SIG-M5 (cell line): Measurements from ENCODE around the gene MAGI1.

ENCODE experiments used
- DNase-seq: peaks from one replicate; lab custom pipeline; 2025; lab: John Stamatoyannopoulos, UW

The MAGI1 gene

GRCh38 chr3:65971293-65972252 is 67.1 kb downstream of the MAGI1 start:
- no peak for DNase-seq

- DNase-seq, result no peak
These were observed 69.7 kb downstream of the MAGI1 start for GRCh38 chr3:65968996-65969395.

DNA sequence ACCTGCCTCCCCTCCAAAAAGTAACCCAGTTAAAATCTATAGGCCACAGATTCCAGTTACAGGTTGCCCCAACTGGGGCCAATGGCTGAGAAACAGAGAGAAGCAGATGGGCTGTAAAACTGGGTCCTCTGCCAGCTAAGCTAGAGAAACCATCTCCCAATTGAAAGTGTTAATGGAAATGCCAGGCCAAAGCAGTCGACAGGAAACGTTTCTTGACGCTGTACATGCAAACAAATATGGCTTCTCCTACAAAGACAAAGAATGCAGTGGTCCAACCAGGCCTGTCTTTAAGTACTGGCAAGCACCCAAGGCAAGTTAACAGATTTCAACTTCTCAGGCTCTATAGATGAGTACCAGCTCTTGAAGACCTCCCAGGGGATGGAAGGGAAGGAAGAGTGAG is 71.3 kb downstream of the MAGI1 start:
- DNase-seq, result no peak

DNA sequence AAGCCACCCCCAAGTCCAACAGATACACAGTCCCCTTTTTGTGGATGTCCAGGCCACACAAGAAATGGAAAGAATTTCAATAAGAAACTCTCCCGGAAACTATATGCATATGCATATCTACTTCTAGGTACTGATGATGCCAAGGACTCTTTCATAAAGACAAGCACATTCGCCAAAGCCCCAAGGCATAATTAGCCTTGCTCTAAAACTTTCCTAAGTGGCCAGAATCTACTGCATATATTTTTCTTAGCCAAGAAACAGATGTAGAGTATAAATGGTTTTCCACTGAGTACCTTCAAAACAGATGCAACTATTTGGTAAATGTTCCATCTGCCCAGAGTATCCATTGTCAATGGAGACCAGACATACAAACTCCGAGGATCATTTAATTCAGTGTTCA is 73.9 kb downstream of the MAGI1 start:
- no peak for DNase-seq

GRCh38 chr3:65963787-65964677 is 74.7 kb downstream of the MAGI1 start:
- DNase-seq, result no peak

- DNase-seq, result no peak
These were observed 77.0 kb downstream of the MAGI1 start for GRCh38 chr3:65961733-65962132.

DNA sequence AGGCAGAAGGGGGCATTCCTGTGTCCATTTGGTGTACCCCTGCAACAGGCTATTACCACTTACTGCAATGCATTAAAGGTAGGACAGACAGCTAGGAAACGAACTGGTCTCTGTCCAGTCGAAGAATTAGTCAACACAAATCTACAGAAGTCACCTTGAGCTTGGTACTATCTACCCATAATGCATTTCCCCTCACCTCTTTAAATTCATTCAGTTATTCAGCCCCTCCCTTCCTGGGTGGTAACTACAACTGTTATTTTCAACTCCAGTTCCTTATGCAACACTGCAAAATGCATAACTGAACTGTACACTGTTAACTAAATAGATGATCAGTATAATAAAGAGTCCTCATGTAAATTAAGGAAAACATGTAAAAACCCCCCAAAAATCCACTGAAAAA is 77.6 kb downstream of the MAGI1 start:
- no peak for DNase-seq

GRCh38 chr3:65960087-65960486 is 78.6 kb downstream of the MAGI1 start:
- no peak for DNase-seq

- DNase-seq, result no peak
These were observed 80.5 kb downstream of the MAGI1 start for GRCh38 chr3:65958216-65958615.

DNA sequence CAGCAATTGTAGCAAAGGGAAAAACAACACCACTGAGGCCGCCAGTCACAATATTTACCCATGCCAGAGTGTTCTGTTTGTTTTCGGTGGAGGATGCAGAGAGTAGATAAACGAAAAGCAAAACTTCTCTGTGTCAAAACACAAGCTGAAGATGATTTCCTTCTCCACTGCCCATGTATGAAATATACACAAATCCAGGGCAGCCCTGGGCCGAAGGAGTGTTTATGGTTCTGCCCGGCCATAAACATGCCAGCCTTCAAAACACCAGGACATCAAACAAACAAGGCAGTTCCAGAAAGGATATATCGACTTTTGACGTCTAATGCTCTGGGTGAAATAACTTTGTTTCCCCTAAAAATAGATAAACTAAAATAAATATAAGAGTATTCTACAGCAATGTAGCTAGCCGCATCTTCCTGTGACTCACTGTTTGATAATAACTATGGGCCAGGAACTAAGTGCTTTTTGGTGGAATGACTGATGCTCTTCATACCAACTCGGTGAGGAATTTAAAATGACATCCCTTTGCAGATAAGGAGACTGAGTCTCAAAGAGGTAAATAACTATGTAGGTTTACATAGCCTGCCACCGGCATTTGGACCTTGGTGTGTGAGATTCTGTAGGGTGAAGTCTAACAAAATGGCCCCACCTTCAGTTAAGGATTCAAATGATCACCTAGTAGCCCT is 82.8 kb downstream of the MAGI1 start:
- no peak for DNase-seq

GRCh38 chr3:65953881-65954733 is 84.6 kb downstream of the MAGI1 start:
- DNase-seq, result no peak

DNA sequence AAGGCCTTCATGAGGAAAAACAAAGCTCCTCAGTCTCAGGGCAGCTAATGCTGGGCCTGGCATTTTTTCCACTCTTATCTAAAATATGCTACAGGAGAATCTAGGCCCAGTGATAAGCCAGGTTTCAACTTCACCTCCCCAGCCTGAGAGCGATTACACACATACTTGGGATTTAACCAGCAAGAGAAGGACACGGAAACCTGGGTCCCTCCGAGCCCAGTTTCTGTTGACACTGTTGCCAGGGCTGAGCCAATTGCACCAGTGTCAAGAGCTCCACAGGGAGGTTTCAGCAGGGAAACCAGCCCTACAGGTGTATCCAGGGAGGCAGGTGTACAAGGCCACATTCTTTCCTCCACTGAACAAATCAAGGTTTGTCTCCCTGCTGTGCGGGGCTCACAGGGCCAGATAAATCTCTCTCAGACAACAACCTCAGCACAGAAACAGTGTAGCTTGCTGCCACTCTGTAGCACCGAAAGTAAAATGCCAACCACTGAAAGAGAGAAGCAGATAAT is 85.4 kb downstream of the MAGI1 start:
- DNase-seq, result no peak

DNA sequence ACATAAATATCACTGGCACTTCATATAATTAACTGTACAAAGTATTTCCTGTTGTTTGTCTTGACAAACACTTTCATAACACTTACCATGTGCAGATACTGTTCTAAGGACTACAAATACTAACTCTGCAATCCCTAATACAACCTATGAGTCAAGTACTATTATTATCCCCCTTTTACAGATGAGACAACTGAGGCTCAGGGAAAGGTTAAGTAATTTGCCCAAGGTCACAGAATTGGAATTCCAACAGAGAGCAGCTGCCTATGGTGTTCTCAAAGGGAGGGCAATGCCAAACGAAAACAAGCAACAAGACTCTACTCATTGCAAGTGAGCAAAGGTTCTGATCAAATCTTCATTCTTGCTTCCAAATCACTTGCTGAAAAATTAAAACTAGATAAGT is 85.9 kb downstream of the MAGI1 start:
- no peak for DNase-seq

DNA sequence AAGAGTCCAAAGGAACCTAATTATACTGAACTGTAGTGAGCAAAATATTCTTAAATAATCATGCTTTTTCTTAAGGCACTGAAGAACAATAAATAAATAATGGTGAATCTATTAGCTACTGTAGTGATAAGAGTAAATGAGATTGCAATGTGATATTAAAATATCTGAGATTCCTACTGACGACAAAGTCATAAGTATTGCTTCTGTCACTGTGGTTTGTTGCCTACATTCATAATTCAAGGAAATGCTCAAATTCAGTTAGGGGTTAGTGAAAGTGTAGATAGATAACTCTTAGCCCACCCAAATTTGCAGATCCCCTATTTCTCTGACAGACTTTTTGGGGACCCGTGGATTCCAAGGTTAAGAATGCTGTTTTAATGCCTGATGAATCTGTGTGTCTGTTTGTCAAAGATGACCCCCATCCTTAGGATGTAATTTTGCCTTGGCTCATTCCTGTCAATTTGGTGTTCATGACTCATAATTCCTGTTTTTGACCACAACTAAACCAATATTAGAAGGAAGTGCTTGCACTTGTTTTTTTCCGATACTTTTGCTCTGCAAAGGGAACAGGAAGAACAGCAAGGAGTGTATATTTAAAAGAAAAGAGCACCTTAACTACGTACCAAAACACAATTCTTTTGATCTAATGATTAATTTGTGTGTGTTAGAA is 86.7 kb downstream of the MAGI1 start:
- no peak for DNase-seq

DNA sequence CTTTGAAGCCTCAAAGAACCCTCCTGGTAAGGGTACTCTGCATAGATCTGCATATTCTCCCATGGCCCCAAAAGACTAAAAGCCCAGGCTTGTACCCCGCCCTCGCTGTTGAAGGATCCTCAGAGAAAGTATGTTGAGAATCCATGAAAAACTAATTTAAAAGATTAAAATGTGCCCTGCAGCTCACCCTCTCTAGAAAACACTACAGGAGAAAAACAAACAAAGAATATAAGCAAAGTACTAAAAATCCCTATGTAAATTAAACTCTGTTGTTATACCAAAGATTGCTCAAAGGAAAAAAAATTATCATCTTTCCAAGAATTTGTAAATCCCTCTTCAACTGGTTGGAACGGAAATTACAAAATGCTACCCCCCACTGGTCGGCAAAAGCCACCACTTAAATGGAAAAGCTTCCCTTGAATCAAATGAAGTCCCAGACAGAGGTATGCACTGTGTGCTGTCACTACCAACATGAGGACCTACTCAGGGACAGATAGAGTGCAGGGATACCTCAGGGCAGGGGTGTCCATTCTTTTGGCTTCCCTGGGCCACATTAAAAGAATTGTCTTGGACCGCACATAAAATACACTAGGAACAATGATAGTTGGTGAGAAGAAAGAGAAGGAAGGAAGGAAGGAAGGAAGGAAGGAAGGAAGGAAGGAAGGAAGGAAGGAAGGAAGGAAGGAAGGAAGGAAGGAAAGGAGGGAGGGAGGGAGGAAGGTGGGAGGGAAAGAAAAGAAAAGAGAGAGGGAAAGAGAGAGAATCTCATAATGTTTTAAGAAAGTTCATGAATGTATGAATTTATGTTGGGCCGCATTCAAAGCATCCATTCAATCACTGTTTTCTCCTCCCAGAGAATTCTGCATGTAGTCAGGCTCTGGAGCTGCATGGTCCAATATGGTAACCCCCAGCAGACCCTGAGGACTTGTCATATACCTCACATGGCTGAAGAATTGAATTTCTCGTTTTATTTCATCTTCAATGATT is 88.1 kb downstream of the MAGI1 start:
- DNase-seq, result no peak

- DNase-seq, result no peak
These were observed 89.7 kb downstream of the MAGI1 start for GRCh38 chr3:65948841-65949573.

DNA sequence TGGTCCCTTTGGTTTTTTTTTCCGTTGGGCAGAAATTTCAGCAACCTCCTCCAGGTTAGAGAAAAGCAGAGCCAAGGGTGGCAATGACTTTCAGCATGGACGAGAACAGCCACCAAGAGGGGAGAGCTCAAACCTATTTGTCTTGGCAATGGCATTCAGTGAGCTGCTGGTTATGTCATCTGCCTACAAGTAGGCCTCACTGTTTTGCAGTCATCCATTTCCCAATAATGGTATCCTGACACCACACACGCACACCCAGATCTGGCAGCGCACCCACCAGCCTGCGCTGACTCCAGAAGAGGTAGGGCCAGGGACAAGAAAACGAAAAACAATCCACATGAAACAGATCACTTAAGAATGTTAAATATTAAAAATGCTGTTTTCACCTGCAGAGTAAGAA is 92.3 kb downstream of the MAGI1 start:
- DNase-seq, result no peak

GRCh38 chr3:65945953-65946352 is 92.8 kb downstream of the MAGI1 start:
- DNase-seq, result no peak

GRCh38 chr3:65945480-65945879 is 93.2 kb downstream of the MAGI1 start:
- no peak for DNase-seq
